Neutrophil (primary cell): Measurements from ENCODE around the gene RPS23.

Experiments
- H3K27ac ChIP-seq: fragments of 200-600 bp; sonication (generic); 2 replicates; pipeline ENCODE4 v1.5.1; 2016; ENCODE audit warnings: mild to moderate bottlenecking, moderate library complexity
- H3K27me3 ChIP-seq: fragments of 200-600 bp; sonication (generic); 2 replicates; pipeline ENCODE4 v1.6.0; 2016; ENCODE audit warnings: mild to moderate bottlenecking
- H3K36me3 ChIP-seq: fragments of 200-600 bp; sonication (generic); 2 replicates; pipeline ENCODE4 v1.5.1; 2017
- H3K4me1 ChIP-seq, 2 experiments: fragments of 200-600 bp in 1 of 2; sonication (generic) in 1 of 2; 1 replicate in 1 of 2; 2 replicates in 1 of 2; pipeline versions ENCODE4 v1.5.1 to v1.6.1; 2013 to 2016; ENCODE audit warnings: low read depth in 1 of 2, low read length in 1 of 2, mild to moderate bottlenecking in 1 of 2, moderate library complexity in 1 of 2; ENCODE audit not compliant: control insufficient read depth in 1 of 2, insufficient read depth in 1 of 2
- H3K4me3 ChIP-seq, 2 experiments: fragments of 200-600 bp in 1 of 2; sonication (generic) in 1 of 2; 1 replicate in 1 of 2; 2 replicates in 1 of 2; pipeline ENCODE4 v1.5.1; 2013 to 2016; ENCODE audit warnings: low read depth in 1 of 2, low read length in 1 of 2, mild to moderate bottlenecking in 1 of 2, moderate library complexity in 1 of 2
- H3K9me3 ChIP-seq: fragments of 200-600 bp; sonication (generic); 2 replicates; pipeline ENCODE4 v1.5.1; 2016
- CTCF ChIP-seq: fragments of 200-600 bp; sonication (generic); IDR thresholded peaks from 2 replicates; pipeline ENCODE4 v1.5.1; 2016; ENCODE audit warnings: antibody characterized with exemption

Gene RPS23

GRCh38 chr5:82290005-82290404, 11.9 kb upstream of the RPS23 start:
- Histone ChIP-seq H3K27me3 (no peaks in the 10 kb centered on the region), H3K4me1 (no peaks in the 10 kb centered on the region), H3K27ac (no peak overlapping the region), H3K9me3 (no peaks in the 10 kb centered on the region), H3K36me3 (no peaks in the 10 kb centered on the region), H3K4me3 (no peak overlapping the region)
- no peak for TF ChIP-seq CTCF

GRCh38 chr5:82287625-82288024, 9.5 kb upstream of the RPS23 start:
- Histone ChIP-seq H3K27me3 (no peaks in the 10 kb centered on the region), H3K36me3 (no peaks in the 10 kb centered on the region), H3K9me3 (no peaks in the 10 kb centered on the region), H3K4me3 (no peak overlapping the region), H3K4me1 (no peaks in the 10 kb centered on the region), H3K27ac (no peak overlapping the region)
- TF ChIP-seq CTCF, result no peak

- no peaks in the 10 kb centered on the region for H3K9me3 ChIP-seq
- H3K4me3 ChIP-seq, result no peak overlapping the region
- TF ChIP-seq CTCF, result no peak
- no peaks in the 10 kb centered on the region for H3K4me1 ChIP-seq
- H3K36me3 ChIP-seq, result no peaks in the 10 kb centered on the region
- H3K27ac ChIP-seq, result no peak overlapping the region
- H3K27me3 ChIP-seq, result no peaks in the 10 kb centered on the region
Measured at GRCh38 chr5:82285206-82285605, 7.1 kb upstream of the RPS23 start.

- Histone ChIP-seq H3K4me1 (peaks cover under 1 to 3% of the 10 kb centered on the region in 2 experiments), H3K27me3 (no peaks in the 10 kb centered on the region), H3K4me3 (no peak overlapping the region), H3K27ac (no peak overlapping the region), H3K36me3 (no peaks in the 10 kb centered on the region), H3K9me3 (no peaks in the 10 kb centered on the region)
- no peak for TF ChIP-seq CTCF
Measured at GRCh38 chr5:82283893-82284292, 5.7 kb upstream of the RPS23 start.

GRCh38 chr5:82278711-82279370, 687 bp upstream of the RPS23 start:
- H3K36me3 ChIP-seq, result peaks cover 23% of the 10 kb centered on the region
- H3K4me3 ChIP-seq, result peak overlapping the region; percentile 80 to 94
- no peak for TF ChIP-seq CTCF
- H3K9me3 ChIP-seq, result no peaks in the 10 kb centered on the region
- no peaks in the 10 kb centered on the region for H3K27me3 ChIP-seq
- peaks cover 12 to 13% of the 10 kb centered on the region in 2 experiments for H3K4me1 ChIP-seq
- H3K27ac ChIP-seq, result peak overlapping the region; percentile 74
